H4 (cell line): ENCODE results near the gene TTC39B. TPM values are rescaled to one million over a fixed set of nuclear protein-coding genes. Genes with fewer than 3 reads are reported as not detected.

Experiments
- DNase-seq: peaks from one replicate; pipeline ENCODE4 v3.0.0-alpha.2; 2015; ENCODE audit warnings: low spot score
- total RNA-seq: library from RNA; depleted of rRNA; stranded (reverse); fragments of >200 nt; shearing (Covaris generic); gene quantifications from 2 replicates; pipeline ENCODE4 v1.2.3, GENCODE V29; 2014; rRNA removed

The TTC39B gene
- total RNA-seq, 1 experiment from 2014 or later = 7.7 TPM

DNA sequence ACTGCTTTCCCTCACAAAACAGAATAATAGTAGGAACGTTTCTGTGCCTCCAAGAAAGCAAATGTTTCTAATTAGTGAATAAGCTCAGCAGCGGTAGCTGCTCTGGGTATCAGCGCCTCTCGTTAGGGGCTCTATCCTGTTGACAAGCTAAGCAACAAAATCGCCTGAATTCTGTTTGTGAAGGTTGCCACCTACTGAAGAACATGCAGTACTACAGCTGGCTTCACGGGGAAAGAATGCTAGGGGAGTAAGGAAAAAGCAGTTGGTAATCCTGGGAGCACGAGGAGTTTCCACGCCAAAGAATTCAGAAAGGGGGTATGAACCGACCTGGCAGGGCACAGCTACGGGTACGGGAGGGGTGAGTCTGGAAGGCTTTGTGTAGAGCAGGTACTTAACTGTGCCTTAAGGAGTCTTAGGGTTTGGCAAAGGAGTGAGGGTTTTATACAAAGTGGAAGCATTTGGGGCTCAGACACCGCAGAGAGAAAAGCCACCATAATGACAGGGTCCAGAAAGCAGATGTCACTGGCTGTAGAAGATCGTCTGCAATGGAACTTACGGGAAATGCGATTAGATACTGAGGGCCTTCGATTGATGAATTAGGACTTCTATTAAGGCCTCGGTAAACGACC is 171.7 kb downstream of the TTC39B start:
- peak; percentile 71 for DNase-seq

DNA sequence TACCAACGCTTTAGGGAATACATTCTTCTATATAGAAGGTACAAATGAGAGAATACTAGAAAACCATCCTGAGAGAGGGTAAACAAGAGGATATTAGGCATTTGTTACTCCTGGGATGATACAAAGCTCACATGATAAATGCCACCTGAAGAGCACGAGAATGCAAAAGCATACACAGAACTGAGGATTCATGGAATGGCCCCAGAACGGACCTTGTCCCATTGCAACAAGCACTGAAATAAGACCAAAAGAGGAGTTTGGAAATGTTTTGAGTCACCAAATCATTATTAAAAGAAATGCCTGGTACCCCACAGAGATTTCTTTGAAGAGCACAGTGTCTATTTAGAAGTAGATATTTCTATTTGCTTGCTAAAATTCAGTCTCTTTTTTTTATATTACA is 173.5 kb downstream of the TTC39B start:
- DNase-seq = no peak

DNA sequence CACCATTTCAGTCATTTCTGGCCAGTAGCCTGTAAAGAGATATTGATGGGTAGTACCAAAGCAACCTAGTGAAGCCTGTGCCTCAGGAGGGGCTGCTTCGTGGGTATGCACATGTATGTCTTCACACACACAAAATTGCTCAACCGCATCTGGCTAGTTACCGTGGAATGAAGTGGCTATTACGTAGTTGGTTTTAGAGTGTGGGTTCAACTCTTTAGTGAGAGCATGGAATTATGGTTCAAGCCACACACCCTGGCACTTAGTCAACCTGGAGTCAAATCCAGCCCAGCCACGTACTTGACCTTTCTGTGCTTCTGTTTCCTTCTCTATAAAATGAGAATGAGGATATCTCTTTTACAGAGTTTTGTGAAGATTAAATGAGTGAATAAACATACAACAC is 174.9 kb downstream of the TTC39B start:
- DNase-seq = no peak

DNA sequence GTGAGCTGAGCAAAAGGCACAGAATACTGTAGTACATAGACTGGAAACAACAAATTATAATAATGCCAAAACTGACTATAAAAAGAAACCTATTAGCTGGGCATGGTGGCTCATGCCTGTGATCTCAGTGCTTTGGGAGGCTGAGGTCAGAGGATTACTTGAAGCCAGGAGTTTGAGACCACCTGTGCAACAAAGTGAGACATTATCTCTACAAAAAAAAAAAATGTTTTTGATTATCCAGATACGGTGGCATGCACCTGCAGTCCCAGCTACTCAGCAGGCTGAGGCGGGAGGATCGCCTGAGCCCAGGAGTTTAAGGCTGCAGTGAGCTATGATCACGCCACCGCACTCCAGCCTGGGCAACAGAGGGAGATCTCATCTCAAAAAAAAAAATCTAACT is 175.9 kb downstream of the TTC39B start:
- no peak for DNase-seq

DNA sequence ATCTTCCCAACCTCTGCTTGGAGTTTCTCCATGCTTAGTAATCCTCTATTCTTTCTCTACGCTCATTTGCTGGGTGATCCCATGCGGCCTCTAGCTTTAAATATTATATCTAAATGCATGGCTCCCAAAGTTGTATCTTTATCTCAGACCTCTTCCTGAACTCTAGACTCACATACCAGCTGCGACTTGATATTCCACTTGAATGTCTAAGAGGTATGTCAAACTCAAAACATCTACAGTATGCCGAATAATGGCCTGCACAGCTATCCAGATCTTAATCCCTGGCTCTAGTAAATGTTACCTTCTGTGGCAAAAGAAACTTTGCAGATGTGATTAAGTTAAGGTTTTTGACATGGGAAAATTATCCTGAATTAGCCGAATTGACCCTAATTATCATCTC is 179.2 kb downstream of the TTC39B start:
- no peak for DNase-seq

DNA sequence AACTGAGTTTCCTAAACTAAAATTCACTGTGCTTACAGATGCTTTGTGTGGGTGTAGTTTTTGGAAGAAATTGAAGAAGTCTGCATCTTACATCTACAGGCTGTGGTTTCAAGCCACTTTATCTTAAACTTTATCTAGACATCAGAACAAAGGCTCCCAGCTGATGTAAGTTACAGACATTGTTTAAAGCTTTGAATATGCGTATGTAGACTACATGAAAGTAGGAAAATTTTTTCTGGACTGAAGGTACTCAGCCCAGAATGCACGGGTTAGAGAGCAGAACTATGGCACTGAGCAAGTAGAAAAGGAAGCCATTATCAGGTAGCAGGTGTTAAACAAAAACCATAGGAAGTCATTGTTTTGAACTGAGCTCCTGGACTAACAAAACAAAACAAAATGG is 185.4 kb downstream of the TTC39B start:
- DNase-seq = no peak

DNA sequence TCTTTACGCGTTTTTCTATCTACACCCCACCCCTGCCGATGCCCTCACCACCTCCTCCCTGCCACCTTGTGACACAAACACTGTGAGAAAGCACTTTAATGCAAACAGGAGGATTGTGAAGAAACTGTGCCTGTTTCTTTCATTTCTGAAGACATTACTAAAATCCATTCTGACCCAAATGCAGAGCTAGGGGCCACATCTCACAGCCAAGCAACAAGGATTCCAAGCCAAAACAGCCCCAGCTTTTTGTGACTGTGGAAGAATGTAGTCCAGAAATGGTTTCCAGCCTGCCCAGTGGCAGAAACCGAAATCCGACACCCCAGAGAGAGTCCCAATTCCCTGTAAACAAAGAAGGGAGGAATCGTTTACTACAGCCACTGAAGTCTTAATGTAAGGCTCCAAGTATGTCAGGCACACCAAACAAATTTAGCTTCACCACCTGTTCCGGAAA is 190.9 kb downstream of the TTC39B start:
- no peak for DNase-seq

DNA sequence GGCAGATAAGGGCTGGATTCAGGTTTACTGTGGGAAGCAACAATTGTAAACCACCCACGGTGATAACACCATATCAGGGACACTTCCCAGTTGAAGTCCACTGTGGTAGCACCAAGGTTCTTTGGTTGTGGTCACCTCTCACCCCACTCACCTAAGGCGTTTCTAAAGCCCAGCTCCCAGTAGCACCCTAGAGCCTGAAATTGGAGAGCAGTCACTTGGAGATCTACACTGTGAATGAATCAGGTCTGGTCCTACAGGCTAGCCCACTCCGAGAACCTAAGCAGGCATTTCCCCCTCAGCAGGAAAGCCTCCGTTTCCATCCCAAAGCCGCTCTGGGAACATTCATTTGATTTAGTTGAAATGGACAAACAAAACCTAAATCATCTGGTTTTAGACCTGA is 191.3 kb downstream of the TTC39B start:
- DNase-seq = no peak

DNA sequence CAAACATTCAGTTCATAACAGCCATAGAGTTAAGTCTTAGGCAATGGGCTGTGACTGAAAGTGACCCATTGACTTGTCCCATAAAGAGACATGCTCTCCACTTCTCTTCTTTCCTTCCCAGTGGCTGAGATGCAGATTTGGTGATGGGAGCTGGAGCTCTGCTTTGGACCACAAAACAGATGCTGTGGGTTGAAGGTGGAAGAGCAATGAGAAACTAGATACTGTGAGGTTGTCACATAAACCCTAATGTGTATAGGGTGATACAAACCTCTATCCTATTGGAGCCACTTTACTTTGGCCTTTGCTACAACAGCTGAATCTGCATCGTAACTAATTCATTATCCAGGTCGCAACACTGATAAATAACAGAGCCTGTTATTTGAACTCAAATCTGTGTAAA is 192.0 kb downstream of the TTC39B start:
- no peak for DNase-seq

Other genes with a start within 250 kb of the TTC39B start
- 16.6 and 24.3 TPM in 2 replicates for gene SNAPC3, start 115.7 kb upstream of the TTC39B start, total RNA-seq
- gene PSIP1, start 203.8 kb upstream of the TTC39B start, total RNA-seq = 39.4 and 54.3 TPM in 2 replicates
- 1.8 and 2.2 TPM in 2 replicates for gene CCDC171, start 245.8 kb upstream of the TTC39B start, total RNA-seq